Activated naive CD4-positive, alpha-beta T cell treated with Interleukin-2 at 50 U/mL for 16 hours (primary cell): Measurements from ENCODE around the gene KIFAP3.
"Not testable (repeated sequence)": the region's sequence is repeated elsewhere in the genome, so short reads cannot be mapped to it uniquely, and the experiment has no call there.

Source experiments
- DNase-seq: peaks from one replicate; pipeline ENCODE4 v3.0.0-alpha.2; 2020

Gene KIFAP3

DNA sequence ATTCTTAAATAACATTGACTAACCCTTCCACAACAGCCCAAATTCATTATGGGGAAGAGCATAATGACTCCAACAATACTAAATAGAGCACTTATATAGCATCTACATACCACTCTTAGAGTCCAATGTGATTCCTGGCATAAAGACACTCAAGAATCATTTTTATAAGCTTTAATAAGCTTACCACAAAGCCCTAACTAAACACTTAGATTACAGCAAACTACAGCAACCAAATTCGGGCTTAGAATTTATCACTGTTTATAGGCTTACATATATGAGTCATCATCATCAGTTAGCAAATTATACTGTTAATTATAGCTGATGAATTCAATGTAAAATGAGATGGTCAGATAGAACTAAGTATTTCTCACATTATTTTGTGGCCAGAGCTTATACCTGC is 188.1 kb downstream of the KIFAP3 start:
- no peak for DNase-seq

DNA sequence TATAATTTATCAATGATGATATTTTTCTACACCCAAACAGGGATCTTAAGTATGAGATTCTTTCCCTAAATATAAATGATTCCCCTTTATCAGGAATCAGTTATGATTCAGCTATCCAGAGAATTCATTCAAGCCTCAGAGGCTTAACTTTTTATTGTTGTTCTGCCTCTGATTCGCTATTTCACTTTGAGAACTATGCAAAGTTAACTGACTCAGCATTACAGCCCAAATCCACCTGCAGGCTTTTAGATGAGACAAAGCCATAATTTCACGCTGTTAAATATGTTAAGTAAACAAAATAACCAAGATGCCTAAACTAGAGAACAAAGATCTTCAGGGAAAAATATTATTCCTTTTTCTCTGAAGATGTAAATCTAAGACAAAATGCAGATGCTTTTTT is 189.3 kb downstream of the KIFAP3 start:
- no peak for DNase-seq

DNA sequence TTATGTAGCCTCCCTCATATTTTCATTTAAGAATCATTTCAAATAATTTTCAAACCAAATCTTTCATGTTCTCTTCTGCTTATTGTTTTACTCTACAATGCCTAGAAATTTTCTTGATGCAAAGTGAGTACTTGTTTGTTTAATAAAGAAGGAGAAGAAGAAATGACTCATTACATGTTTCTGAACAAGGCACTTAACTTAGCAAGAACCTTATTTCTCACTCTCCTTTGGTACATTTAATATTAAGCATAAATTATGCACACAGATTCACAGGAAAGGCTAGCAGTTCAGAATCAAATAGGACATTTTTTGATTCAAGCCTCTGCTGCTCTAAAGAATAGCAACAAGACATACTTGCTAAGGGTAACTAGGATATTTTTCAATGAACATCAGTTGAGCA is 189.9 kb downstream of the KIFAP3 start:
- no peak for DNase-seq

DNA sequence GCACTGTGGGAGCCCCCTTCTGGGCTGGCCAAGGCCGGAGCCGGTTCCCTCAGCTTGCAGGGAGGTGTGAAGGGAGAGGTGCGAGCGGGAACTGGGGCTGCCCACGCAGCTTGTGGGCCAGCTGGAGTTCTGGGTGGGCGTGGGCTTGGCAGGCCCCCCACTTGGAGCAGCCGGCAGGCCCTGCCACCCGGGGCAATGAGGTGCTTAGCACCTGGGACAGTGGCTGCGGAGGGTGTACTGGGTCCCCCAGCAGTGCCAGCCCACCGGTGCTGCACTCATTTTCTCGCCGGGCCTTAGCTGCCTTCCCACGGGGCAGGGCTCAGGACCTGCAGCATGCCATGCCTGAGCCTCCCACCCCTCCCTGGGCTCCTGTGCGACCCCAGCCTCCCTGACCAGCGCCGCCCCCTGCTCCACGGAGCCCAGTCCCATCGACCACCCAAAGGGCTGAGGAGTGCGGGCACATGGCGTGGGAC is 192.4 kb downstream of the KIFAP3 start:
- no peak for DNase-seq

DNA sequence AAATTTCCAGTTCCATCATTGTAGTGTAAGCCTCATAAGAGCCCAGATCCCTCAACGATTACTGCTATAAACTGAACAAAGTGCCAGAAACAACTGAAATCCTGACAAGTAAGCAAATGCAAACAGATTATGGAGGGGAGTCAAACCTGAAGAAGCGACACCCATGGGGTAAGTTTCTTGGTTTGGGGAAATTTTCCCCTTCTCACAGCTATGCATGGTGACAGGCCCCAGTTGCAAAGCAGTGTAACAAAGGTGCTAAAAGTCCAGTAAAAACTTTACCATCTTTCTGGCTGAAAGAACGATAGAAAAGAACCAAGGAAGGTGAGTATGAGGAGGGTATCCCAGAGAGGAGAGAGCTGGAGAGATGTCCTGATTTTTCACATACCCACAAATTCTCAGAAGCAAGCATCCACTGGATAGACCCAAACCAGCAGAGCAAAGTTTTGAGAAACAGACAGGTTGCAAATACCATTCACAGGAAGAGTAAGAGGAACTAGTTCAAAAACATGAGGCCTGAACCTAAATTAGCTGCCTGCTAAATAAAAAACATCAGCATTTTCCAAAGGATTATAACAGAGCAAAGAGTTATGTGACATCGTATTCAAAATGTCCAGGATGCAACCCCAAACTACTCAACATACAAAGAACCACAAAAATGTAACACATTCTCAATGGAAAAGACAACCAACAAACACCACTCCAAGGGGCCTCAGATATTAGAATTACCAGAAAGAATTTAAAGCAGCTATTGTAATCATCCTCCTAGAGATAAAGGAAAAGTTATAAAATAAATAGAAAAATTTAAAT is 195.3 kb downstream of the KIFAP3 start:
- no peak for DNase-seq

DNA sequence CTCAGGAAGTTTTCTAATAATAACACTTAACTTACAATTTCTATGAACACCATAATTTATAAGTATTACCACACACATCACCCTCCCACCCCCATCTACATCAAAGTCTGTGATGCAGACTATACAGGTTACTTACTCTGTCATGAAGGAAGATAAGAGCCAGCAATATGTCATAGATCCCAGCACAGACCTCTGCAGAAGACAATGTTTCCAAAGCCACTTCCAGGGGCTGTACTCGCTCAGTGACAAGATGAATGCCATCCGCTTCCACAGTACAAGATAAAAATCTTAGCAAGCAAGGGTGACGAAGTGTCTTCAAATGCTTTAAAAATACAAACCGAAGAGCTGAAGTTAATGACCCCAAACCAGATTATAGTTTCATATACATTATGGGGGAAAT is 196.0 kb downstream of the KIFAP3 start:
- DNase-seq: no peak

DNA sequence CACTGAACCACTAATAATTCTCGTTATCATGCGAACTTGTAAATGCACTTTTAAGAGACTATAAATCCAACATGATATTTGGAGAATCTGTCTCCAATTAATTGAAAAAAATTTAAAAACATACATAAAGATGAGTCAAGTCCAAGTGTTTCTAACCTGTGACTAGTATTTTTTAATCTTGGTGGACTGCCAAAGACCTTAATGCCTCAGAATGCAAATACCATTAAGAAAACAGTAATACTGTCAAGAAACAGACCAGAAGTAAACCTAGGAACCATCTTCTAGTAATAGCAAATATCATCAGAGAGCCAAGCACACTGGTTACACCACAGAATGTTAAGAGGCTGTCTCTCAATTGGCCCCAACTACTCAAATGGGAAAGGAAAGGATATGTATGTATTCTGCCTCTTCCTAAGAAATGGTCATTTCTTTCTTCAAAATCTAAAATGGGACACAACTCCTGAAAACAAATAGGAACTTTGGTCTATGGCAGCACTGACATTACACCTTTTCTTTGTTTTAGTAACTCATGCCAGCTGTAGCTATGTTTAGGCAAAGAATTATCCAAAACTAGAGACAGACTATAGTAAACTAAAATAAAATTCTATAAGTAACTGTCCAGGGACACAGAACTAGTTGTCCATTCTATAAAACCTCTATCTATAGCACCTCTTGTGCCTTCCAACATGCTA is 196.5 kb downstream of the KIFAP3 start:
- no peak for DNase-seq

DNA sequence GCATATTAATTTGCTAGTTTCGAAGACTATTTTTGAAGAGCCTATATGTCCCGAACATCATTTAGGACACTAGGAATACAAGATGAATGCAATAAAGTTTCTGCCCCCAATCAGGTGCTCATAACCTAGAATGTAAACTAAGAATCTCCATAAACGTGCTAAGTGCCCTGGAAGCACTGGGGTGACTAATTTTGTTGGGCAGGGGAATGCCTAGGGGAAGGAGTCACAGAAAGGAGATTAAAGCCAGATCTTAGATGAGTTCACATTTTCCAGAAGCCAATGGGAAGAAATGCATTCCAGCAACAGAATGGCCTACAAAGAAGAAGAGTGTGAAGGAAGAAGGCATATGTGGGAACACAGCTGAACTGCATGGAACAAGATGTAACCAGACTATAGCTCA is 200.3 kb downstream of the KIFAP3 start:
- no peak for DNase-seq

DNA sequence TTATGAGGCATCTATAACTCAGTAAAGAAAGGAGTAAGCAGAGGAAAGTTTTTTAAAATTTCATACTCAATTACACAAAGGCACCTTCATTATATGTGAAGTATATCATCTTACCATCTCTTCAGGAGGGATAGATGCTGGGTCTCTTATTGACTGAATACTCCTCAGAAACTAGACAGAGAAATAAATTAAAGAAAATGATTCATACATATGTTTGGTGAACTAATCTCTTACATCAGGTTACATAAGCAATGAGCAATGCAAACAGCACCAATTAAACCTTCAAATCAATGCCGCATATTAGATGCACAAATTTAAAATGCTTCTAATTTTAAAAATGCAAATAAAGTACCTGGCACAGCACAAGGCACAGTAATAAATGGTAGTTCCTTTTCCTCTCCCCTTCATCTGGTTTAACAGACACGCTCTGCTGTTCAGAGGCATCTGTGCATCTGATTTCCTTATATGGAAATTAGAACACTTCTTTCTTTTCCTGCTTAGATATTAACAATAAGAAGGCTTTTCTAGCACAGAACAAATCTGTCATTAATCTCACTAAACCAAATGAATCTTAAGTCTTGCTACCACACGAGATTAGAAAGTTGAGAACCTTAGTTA is 200.8 kb downstream of the KIFAP3 start:
- no peak for DNase-seq

DNA sequence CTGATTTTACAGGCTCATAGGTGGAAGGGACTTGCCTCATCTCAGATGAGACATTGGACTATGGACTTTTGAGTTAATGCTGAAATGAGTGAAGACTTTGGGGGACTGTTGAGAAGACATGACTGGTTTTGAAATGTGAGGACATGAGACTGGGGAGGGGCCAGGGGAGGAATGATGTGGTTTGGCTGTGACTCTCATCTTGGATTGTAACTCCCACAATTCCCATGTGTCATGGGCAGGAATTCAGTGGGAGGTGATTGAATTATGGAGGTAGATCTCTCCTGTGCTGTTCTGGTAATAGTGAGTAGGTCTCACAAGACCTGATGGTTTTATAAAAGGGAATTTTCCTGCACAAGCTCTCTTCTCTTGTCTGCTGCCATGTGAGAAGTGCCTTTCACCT is 201.6 kb downstream of the KIFAP3 start:
- no peak for DNase-seq

DNA sequence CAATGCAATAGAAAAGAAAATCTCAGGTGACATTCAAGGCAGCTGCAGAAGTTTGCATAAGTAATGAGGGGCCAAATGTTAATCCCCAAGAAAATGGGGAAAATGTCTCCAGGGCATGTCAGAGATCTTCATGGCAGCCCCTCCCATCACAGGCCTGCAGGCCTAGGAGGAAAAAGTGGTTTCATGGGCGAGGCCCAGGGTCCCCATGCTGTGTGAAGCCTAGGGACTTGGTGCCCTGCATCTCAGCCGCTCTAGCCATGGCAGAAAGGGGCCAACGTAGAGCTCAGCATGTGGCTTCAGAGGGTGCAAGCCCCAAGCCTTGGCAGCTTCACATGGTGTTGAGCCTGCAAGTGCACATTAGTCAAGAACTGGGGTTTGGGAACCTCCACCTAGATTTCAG is 202.5 kb downstream of the KIFAP3 start:
- not testable (repeated sequence) for DNase-seq
